Motor neuron (in vitro differentiated cells): ENCODE data around the gene GARRE1. TPM values are rescaled to one million over a fixed set of nuclear protein-coding genes. Genes with fewer than 3 reads are reported as not detected.
A peak's percentile ranks its signal among the peaks of the same experiment; 100 is the strongest.

ENCODE experiments used
- ATAC-seq, 8 experiments: fragments of 200-7000 bp; cut with Tn5 transposase; replicated peaks in 6 of 8; 2 replicates each; pipeline ENCODE4 v1.8.0; 2021; ENCODE audit warnings: mild to moderate bottlenecking in 8 of 8, moderate library complexity in 8 of 8
- H3K27ac ChIP-seq, 2 donors: fragments of 250-450 bp; sonication (Bioruptor Pico); 2 replicates each; pipeline ENCODE4 v1.9.0; 2021; ENCODE audit warnings: antibody characterized with exemption in 2 of 2, mild to moderate bottlenecking in 2 of 2, moderate library complexity in 1 of 2
- H3K4me1 ChIP-seq, 2 donors: fragments of 250-450 bp; sonication (Bioruptor Pico); replicated peaks in 1 of 2; 2 replicates each; pipeline ENCODE4 v1.6.1; 2021; ENCODE audit warnings: antibody characterized with exemption in 2 of 2, mild to moderate bottlenecking in 2 of 2, moderate library complexity in 1 of 2
- H3K4me3 ChIP-seq, 5 donors: fragments of 250-450 bp; sonication (Bioruptor Pico); 2 replicates each; pipeline ENCODE4 v1.9.0; 2021; ENCODE audit warnings: antibody characterized with exemption in 5 of 5, mild to moderate bottlenecking in 5 of 5, moderate library complexity in 4 of 5
- WGBS, 10 experiments: fragments of 450-650 bp; shearing (Covaris generic); methylation state at CpG; one replicate each; pipeline ENCODE4 v1.0.0; 2022; 5-methylcytosine and 5-hydroxymethylcytosine counted together
- in situ Hi-C, 9 experiments: fragments of 400-800 bp; cut with MboI; loops; one replicate each; pipeline ENCODE4 v1.15.0; 2021; ENCODE audit warnings: low sequenced_read_pairs in 9 of 9, low pct_unique_long_range_greater_than_20kb in 2 of 9; ENCODE audit not compliant: unreplicated experiment in 9 of 9
- total RNA-seq, 8 experiments: library from RNA; unstranded; fragments of 300-600 nt; gene quantifications; 2 replicates each; pipeline versions ENCODE4 v1.2.3 to v1.2.4, GENCODE V29; 2022

Gene GARRE1
- total RNA-seq, 8 experiments from 2014 or later = 5.9 to 23.2 (median 16.3) TPM

GRCh38 chr19:34254698-34255432, 511 bp downstream of the GARRE1 start:
- WGBS, 10 experiments = 0% methylated on average over 5 to 10 of the region's 88 CpGs; no CpG with 5 or more reads in 8 of the 10 experiments
- ATAC-seq = peak; percentile 71 to 83 (median 76)
- in situ Hi-C loops = no loop called here
- Histone ChIP-seq H3K4me3 (peak overlapping the region; percentile 81 to 99 (median 98)), H3K27ac (peak overlapping the region; percentile 88 to 94), H3K4me1 (peaks cover 4 to 13% of the 10 kb centered on the region in 2 donors)

GRCh38 chr19:34255546-34255945, 1.2 kb downstream of the GARRE1 start:
- H3K27ac ChIP-seq = no peak overlapping the region
- peak overlapping the region; percentile 81 to 99 (median 98) for H3K4me3 ChIP-seq
- WGBS, 10 experiments = 8 to 88% (median 64%) methylated on average over 2 to 6 of the region's 9 CpGs; no CpG with 5 or more reads in 1 of the 10 experiments
- no peak for ATAC-seq
- in situ Hi-C loops = no loop called here
- H3K4me1 ChIP-seq = peaks cover 8 to 16% of the 10 kb centered on the region in 2 donors

GRCh38 chr19:34256835-34257558, 2.6 kb downstream of the GARRE1 start:
- ATAC-seq = no peak

GRCh38 chr19:34257559-34257924, 3.2 kb downstream of the GARRE1 start:
- 0 to 100% (median 83%) methylated on average over 1 to 2 of the region's 2 CpGs for WGBS, 10 experiments
- Histone ChIP-seq H3K27ac (no peak overlapping the region), H3K4me3 (no peak overlapping the region), H3K4me1 (peaks cover 16 to 26% of the 10 kb centered on the region in 2 donors)
- in situ Hi-C loops = no loop called here
- no peak for ATAC-seq

More at GRCh38 chr19:34256835-34257558, 2.6 kb downstream of the GARRE1 start:
- in situ Hi-C loops = no loop called here
- no peak overlapping the region for H3K4me3 ChIP-seq
- no peak overlapping the region for H3K27ac ChIP-seq
- peaks cover 16 to 26% of the 10 kb centered on the region in 2 donors for H3K4me1 ChIP-seq
- WGBS, 10 experiments = 18 to 97% (median 82%) methylated on average over 1 to 5 of the region's 5 CpGs

GRCh38 chr19:34259367-34260095, 5.2 kb downstream of the GARRE1 start:
- in situ Hi-C loops = no loop called here
- ATAC-seq = peak in 2 of 8 experiments; percentile 42 to 53
- Histone ChIP-seq H3K27ac (no peak overlapping the region), H3K4me1 (peaks cover 16 to 26% of the 10 kb centered on the region in 2 donors), H3K4me3 (no peak overlapping the region)
- WGBS, 10 experiments = 33 to 100% (median 78%) methylated on average over 1 to 3 of the region's 3 CpGs; no CpG with 5 or more reads in 2 of the 10 experiments

- peak; percentile 22 to 87 (median 78) for ATAC-seq
- Histone ChIP-seq H3K27ac (no peak overlapping the region), H3K4me3 (no peak overlapping the region), H3K4me1 (peaks cover 12 to 22% of the 10 kb centered on the region in 2 donors)
- in situ Hi-C loops = no loop called here
- WGBS, 10 experiments = 0 to 67% (median 36%) methylated on average over 1 to 4 of the region's 6 CpGs; no CpG with 5 or more reads in 2 of the 10 experiments
Observed at GRCh38 chr19:34260771-34261173, 6.4 kb downstream of the GARRE1 start.

- H3K27ac ChIP-seq = no peak overlapping the region
- peak in 5 of 8 experiments; percentile 6 to 41 (median 18) for ATAC-seq
- H3K4me3 ChIP-seq = no peak overlapping the region
- H3K4me1 ChIP-seq = peaks cover 11 to 18% of the 10 kb centered on the region in 2 donors
- in situ Hi-C loops = no loop called here
- WGBS, 10 experiments = 17 to 100% (median 88%) methylated on average over 1 to 5 of the region's 6 CpGs
Observed at GRCh38 chr19:34261334-34262109, 7.2 kb downstream of the GARRE1 start.

GRCh38 chr19:34263745-34264237, 9.4 kb downstream of the GARRE1 start:
- in situ Hi-C loops = no loop called here
- Histone ChIP-seq H3K27ac (no peak overlapping the region), H3K4me1 (peaks cover 11 to 18% of the 10 kb centered on the region in 2 donors), H3K4me3 (no peak overlapping the region)
- no peak for ATAC-seq
- 50 to 100% (median 100%) methylated on average over 1 to 4 of the region's 8 CpGs for WGBS, 10 experiments

GRCh38 chr19:34265221-34265650, 10.9 kb downstream of the GARRE1 start:
- in situ Hi-C loops = no loop called here
- WGBS, 10 experiments = 40 to 100% (median 72%) methylated on average over 1 to 5 of the region's 6 CpGs; no CpG with 5 or more reads in 3 of the 10 experiments
- ATAC-seq = peak in 1 of 8 experiments; percentile 48
- H3K4me1 ChIP-seq = peaks cover 9 to 10% of the 10 kb centered on the region in 2 donors
- H3K4me3 ChIP-seq = no peak overlapping the region
- no peak overlapping the region for H3K27ac ChIP-seq

- in situ Hi-C loops = no loop called here
- ATAC-seq = no peak
- WGBS, 10 experiments = 69 to 87% (median 83%) methylated on average over 1 to 8 of the region's 8 CpGs; no CpG with 5 or more reads in 1 of the 10 experiments
- Histone ChIP-seq H3K27ac (no peak overlapping the region), H3K4me3 (no peak overlapping the region), H3K4me1 (no peaks in the 10 kb centered on the region)
Observed at GRCh38 chr19:34269081-34269480, 14.7 kb downstream of the GARRE1 start.

- H3K4me3 ChIP-seq = no peak overlapping the region
- no peak for ATAC-seq
- in situ Hi-C loops = no loop called here
- no peak overlapping the region for H3K27ac ChIP-seq
- H3K4me1 ChIP-seq = no peaks in the 10 kb centered on the region
- 76 to 100% (median 88%) methylated on average over 1 to 2 of the region's 2 CpGs; no CpG with 5 or more reads in 3 of the 10 experiments for WGBS, 10 experiments
Observed at GRCh38 chr19:34269489-34269888, 15.1 kb downstream of the GARRE1 start.
